Renal cortex interstitium (tissue), 11 donors: Measurements from ENCODE around the gene NPHP4. TPM values are rescaled to one million over a fixed set of nuclear protein-coding genes. Genes with fewer than 3 reads are reported as not detected.

ENCODE experiments used
- DNase-seq, 11 donors: peaks; one replicate each; pipeline ENCODE4 v3.0.0-alpha.2; 2013; ENCODE audit warnings: low read depth in 9 of 11, low spot score in 4 of 11; ENCODE audit errors: extremely low read depth in 1 of 11
- polyA plus RNA-seq, 3 donors: library from polyadenylated mRNA; unstranded; fragments of 120-200 nt; gene quantifications; one replicate each; pipeline ENCODE4 v1.2.1, GENCODE V29; 2013; ENCODE audit not compliant: insufficient read length in 3 of 3

The NPHP4 gene
- polyA plus RNA-seq, 3 donors = 9.1 to 16.6 (median 13.0) TPM

- DNase-seq = no peak
These were observed 47.9 kb downstream of the NPHP4 start for GRCh38 chr1:5944154-5944842.

- DNase-seq = no peak
These were observed 48.7 kb downstream of the NPHP4 start for GRCh38 chr1:5943343-5944124.

- DNase-seq = no peak
These were observed 50.6 kb downstream of the NPHP4 start for GRCh38 chr1:5941671-5942070.

- DNase-seq = no peak
These were observed 51.4 kb downstream of the NPHP4 start for GRCh38 chr1:5940723-5941407.

- DNase-seq = no peak
These were observed 52.7 kb downstream of the NPHP4 start for GRCh38 chr1:5939271-5940170.

- peak in 2 of 11 donors; percentile 5 to 11 for DNase-seq
These were observed 54.1 kb downstream of the NPHP4 start for GRCh38 chr1:5938101-5938646.

- DNase-seq = no peak
These were observed 54.8 kb downstream of the NPHP4 start for GRCh38 chr1:5937373-5937857.

GRCh38 chr1:5936621-5937372 is 55.4 kb downstream of the NPHP4 start:
- no peak for DNase-seq

- no peak for DNase-seq
These were observed 56.1 kb downstream of the NPHP4 start for GRCh38 chr1:5936126-5936525.

GRCh38 chr1:5935026-5935425 is 57.2 kb downstream of the NPHP4 start:
- no peak for DNase-seq

- DNase-seq = no peak
These were observed 58.0 kb downstream of the NPHP4 start for GRCh38 chr1:5934058-5934884.

- no peak for DNase-seq
These were observed 58.6 kb downstream of the NPHP4 start for GRCh38 chr1:5933676-5934057.

GRCh38 chr1:5933050-5933449 is 59.2 kb downstream of the NPHP4 start:
- DNase-seq = no peak

- DNase-seq = no peak
These were observed 63.4 kb downstream of the NPHP4 start for GRCh38 chr1:5928714-5929400.

GRCh38 chr1:5927506-5928370 is 64.5 kb downstream of the NPHP4 start:
- DNase-seq = no peak
